ENCODE results near the gene ARVCF.

GRCh38 chr22:20064545-20065262 is 48.1 kb upstream of the ARVCF start:
- TF ChIP-seq CTCF (IDR thresholded peaks at IDR 0.05; ENCODE audit: insufficient read depth, low read length) = no peak
- no peak for TF ChIP-seq REST (IDR thresholded peaks at IDR 0.05; ENCODE audit: insufficient replicate concordance, low read depth)
- no peak for TF ChIP-seq GABPA (IDR thresholded peaks at IDR 0.05; ENCODE audit: low read depth)
- TF ChIP-seq POLR2AphosphoS5 (IDR thresholded peaks at IDR 0.05; ENCODE audit: low read depth) = no peak

All from HL-60 (cell line).